Endothelial cell of umbilical vein (primary cell): ENCODE data around the gene N4BP2L1. TPM values are rescaled to one million over a fixed set of nuclear protein-coding genes. Genes with fewer than 3 reads are reported as not detected.

ENCODE experiments used
- BruUV-seq: library from RNA; stranded (reverse); fragments of 400-500 nt; replicated peaks from 2 replicates; lab custom pipeline; 2021; lab: Mats Ljungman, UMichigan
- CTCF ChIA-PET: fragments of 300-600, 350-600 bp; sonication (Branson Sonifier 250); formaldehyde crosslinking; loops from one replicate; lab custom pipeline; 2021; ENCODE audit warnings: antibody characterized with exemption, inconsistent platforms; lab: Charles Lee
- POLR2A ChIA-PET: fragments of 300-600, 350-600 bp; sonication (Branson Sonifier 250); formaldehyde crosslinking; loops from one replicate; lab custom pipeline; 2021; ENCODE audit warnings: antibody characterized with exemption, inconsistent platforms; lab: Charles Lee
- DNase-seq: peaks from one replicate; pipeline ENCODE4 v3.0.0-alpha.2; 2011; ENCODE audit warnings: low read depth, low spot score
- FAIRE-seq: peaks from 2 replicates; lab custom pipeline; 2011; peaks lifted over from hg19 to GRCh38; lab: Jason Lieb, UNC
- H2AFZ ChIP-seq: 2 replicates; pipeline ENCODE4 v1.6.0; 2012; ENCODE audit warnings: low read depth, low read length, control low read depth, inconsistent platforms
- H3K27ac ChIP-seq: 2 replicates; pipeline ENCODE4 v1.5.1; 2011; ENCODE audit warnings: low read depth, mild to moderate bottlenecking, control low read depth, low read length, moderate library complexity; ENCODE audit not compliant: insufficient read depth
- H3K27me3 ChIP-seq, 2 experiments: 2 replicates each; pipeline versions ENCODE4 v1.6.0 to v1.6.1; 2011; ENCODE audit warnings: low read length in 2 of 2, mixed read lengths in 1 of 2; ENCODE audit not compliant: control insufficient read depth in 2 of 2, insufficient read depth in 2 of 2
- H3K36me3 ChIP-seq, 2 experiments: 2 replicates in 1 of 2; 3 replicates in 1 of 2; pipeline ENCODE4 v1.5.1; 2011; ENCODE audit warnings: low read length in 2 of 2, mild to moderate bottlenecking in 1 of 2, moderate library complexity in 1 of 2; ENCODE audit not compliant: control insufficient read depth in 2 of 2, insufficient read depth in 2 of 2; ENCODE audit errors: extremely low read depth in 1 of 2
- H3K4me1 ChIP-seq: 3 replicates; pipeline ENCODE4 v1.5.1; 2011; ENCODE audit warnings: mild to moderate bottlenecking, low read length; ENCODE audit not compliant: control insufficient read depth, insufficient read depth; ENCODE audit errors: extremely low read depth
- H3K4me2 ChIP-seq: 2 replicates; pipeline ENCODE4 v1.6.1; 2011; ENCODE audit warnings: low read length, control low read depth, mixed read lengths; ENCODE audit not compliant: insufficient read depth
- H3K4me3 ChIP-seq, 3 experiments: fragments of 200-600 bp in 1 of 3; sonication (generic), shearing (Covaris generic) in 1 of 3; replicated peaks in 1 of 3; 2 replicates each; pipeline ENCODE4 v1.5.1; 2011 to 2016; ENCODE audit warnings: control low read depth in 3 of 3, low read length in 3 of 3, mild to moderate bottlenecking in 2 of 3, inconsistent platforms in 1 of 3, low read depth in 1 of 3, moderate library complexity in 1 of 3; ENCODE audit not compliant: insufficient read depth in 1 of 3
- H3K79me2 ChIP-seq: 2 replicates; pipeline ENCODE4 v1.6.0; 2012; ENCODE audit warnings: low read length, inconsistent platforms; ENCODE audit not compliant: control insufficient read depth, insufficient read depth
- H3K9ac ChIP-seq: replicated peaks from 2 replicates; pipeline ENCODE3; 2011; ENCODE audit warnings: low read length, control low read depth; ENCODE audit not compliant: insufficient read depth; ENCODE audit errors: extremely low read depth
- H3K9me1 ChIP-seq: replicated peaks from 3 replicates; pipeline ENCODE4 v1.6.0; 2011; ENCODE audit warnings: mild to moderate bottlenecking, low read length; ENCODE audit not compliant: control insufficient read depth, insufficient read depth; ENCODE audit errors: extremely low read depth
- H3K9me3 ChIP-seq: replicated peaks from 2 replicates; pipeline ENCODE4 v1.5.1; 2012; ENCODE audit warnings: low read length, inconsistent platforms; ENCODE audit not compliant: control insufficient read depth, insufficient read depth
- H4K20me1 ChIP-seq: replicated peaks from 2 replicates; pipeline ENCODE3; 2011; ENCODE audit warnings: mild to moderate bottlenecking, low read length; ENCODE audit not compliant: control insufficient read depth, insufficient read depth; ENCODE audit errors: extremely low read depth
- CTCF ChIP-seq, 2 donors: IDR thresholded peaks; 1 replicate in 1 of 2; 2 replicates in 1 of 2; pipeline ENCODE4 v1.5.1; 2011; ENCODE audit warnings: low read length in 2 of 2, mild to moderate bottlenecking in 2 of 2, moderate library complexity in 2 of 2, control low read depth in 1 of 2, inconsistent platforms in 1 of 2, low read depth in 1 of 2; ENCODE audit not compliant: insufficient read depth in 1 of 2; ENCODE audit errors: extremely low read depth in 1 of 2
- EZH2 ChIP-seq: IDR thresholded peaks from 2 replicates; pipeline ENCODE4 v1.6.1; 2012; ENCODE audit warnings: borderline replicate concordance, low read depth, mild to moderate bottlenecking, moderate library complexity, low read length, inconsistent platforms; ENCODE audit not compliant: severe bottlenecking
- FOS ChIP-seq: IDR thresholded peaks from 2 replicates; pipeline ENCODE4 v1.6.1; 2011; ENCODE audit warnings: mild to moderate bottlenecking, low read length, moderate library complexity, borderline replicate concordance; ENCODE audit not compliant: insufficient read depth
- GATA2 ChIP-seq: IDR thresholded peaks from 2 replicates; pipeline ENCODE4 v1.7.0; 2011; ENCODE audit warnings: low read depth, mild to moderate bottlenecking, moderate library complexity, mixed read lengths, low read length; ENCODE audit not compliant: insufficient read length, insufficient read depth
- JUN ChIP-seq: IDR thresholded peaks from 2 replicates; pipeline ENCODE4 v1.6.1; 2011; ENCODE audit warnings: borderline replicate concordance, low read depth; ENCODE audit not compliant: insufficient read length, insufficient read depth
- MAX ChIP-seq: IDR thresholded peaks from 2 replicates; pipeline ENCODE4 v1.6.1; 2011; ENCODE audit not compliant: insufficient read depth, insufficient read length
- MYC ChIP-seq: IDR thresholded peaks from one replicate; pipeline ENCODE4 v1.6.1; 2011; ENCODE audit warnings: mild to moderate bottlenecking, low read depth, low read length
- POLR2A ChIP-seq: IDR thresholded peaks from 2 replicates; pipeline ENCODE4 v1.6.1; 2012; ENCODE audit warnings: low read depth, mild to moderate bottlenecking, control low read depth, low read length
- POLR2AphosphoS5 ChIP-seq: IDR thresholded peaks from 2 replicates; pipeline ENCODE4 v1.6.1; 2012; ENCODE audit warnings: low read depth, mild to moderate bottlenecking, control low read depth, low read length, moderate library complexity; ENCODE audit not compliant: insufficient read depth
- dilution Hi-C: fragments of 300-500 bp; cut with MboI; formaldehyde crosslinking; loops from one replicate; pipeline ENCODE4 v1.15.0; 2019; ENCODE audit warnings: low sequenced_read_pairs; ENCODE audit not compliant: extremely low pct_ligation_motif_present
- intact Hi-C: fragments of 100-400 bp; cut with micrococcal nuclease; formaldehyde crosslinking; loops from one replicate; pipeline ENCODE4 v1.10.0; 2022
- polyA plus RNA-seq, 4 experiments: library from polyadenylated mRNA; depleted of rRNA in 3 of 4; stranded (reverse) in 3 of 4; unstranded in 1 of 4; fragments of >200 nt; gene quantifications; 2 replicates each; pipeline versions ENCODE4 v1.2.1 to v1.2.3, GENCODE V29; 2011 to 2012; ENCODE audit warnings: missing spikeins in 1 of 4
- total RNA-seq: library from RNA; stranded (reverse); gene quantifications from 2 replicates; pipeline ENCODE4 v1.2.3, GENCODE V29; 2021

Gene N4BP2L1
- total and polyA plus RNA-seq, 2 donors (not counting 3 experiments of a cell fraction or from before 2014, with no cell fraction given): 1.1 to 2.1 TPM

GRCh38 chr13:32383836-32384618 lies 43.9 kb downstream of the N4BP2L1 start:
- no peak overlapping the region for H3K27ac ChIP-seq
- no peak overlapping the region for H3K9ac ChIP-seq
- no peak overlapping the region for H2AFZ ChIP-seq
- DNase-seq: no peak
- no peak for FAIRE-seq
- H3K4me2 ChIP-seq: no peak overlapping the region
- BruUV-seq: no TSS peak
- TF ChIP-seq POLR2AphosphoS5: no peak
- no peak for TF ChIP-seq POLR2A
- no peak for TF ChIP-seq FOS
- no peak for TF ChIP-seq CTCF (IDR thresholded peaks at IDR 0.05; ENCODE audit: extremely low read depth in 1 of 2, insufficient read depth in 1 of 2, low read depth in 1 of 2, low read length in 2 of 2)
- TF ChIP-seq JUN: no peak
- TF ChIP-seq EZH2: no peak
- no peak for TF ChIP-seq MYC
- TF ChIP-seq MAX: no peak
- no peak for TF ChIP-seq GATA2
- dilution Hi-C loops: no loop called here
- ChIA-PET POLR2A (no interaction called here), CTCF (interaction anchor here (4.0 kb wide), 1 partner anchor 197 kb away, joined by 34 read pairs; no protein-coding TSS in a partner anchor)
- no peaks in the 10 kb centered on the region for H3K79me2 ChIP-seq
- no peaks in the 10 kb centered on the region for H3K9me3 ChIP-seq
- intact Hi-C loops: no loop called here
- H3K4me1 ChIP-seq: peaks cover 2% of the 10 kb centered on the region
- no peak overlapping the region for H3K4me3 ChIP-seq
- H4K20me1 ChIP-seq: no peaks in the 10 kb centered on the region
- H3K9me1 ChIP-seq: no peaks in the 10 kb centered on the region
- H3K27me3 ChIP-seq: no peaks in the 10 kb centered on the region
- peaks cover 0 to 5% of the 10 kb centered on the region in 2 experiments for H3K36me3 ChIP-seq
